Smooth muscle cell (in vitro differentiated cells): ENCODE data around the gene LRFN2. TPM values are rescaled to one million over a fixed set of nuclear protein-coding genes. Genes with fewer than 3 reads are reported as not detected.
A peak's percentile ranks its signal among the peaks of the same experiment; 100 is the strongest.

ENCODE experiments used
- DNase-seq: peaks from one replicate; lab custom pipeline; 2025; ENCODE audit not compliant: unreplicated experiment; lab: John Stamatoyannopoulos, UW
- H2AFZ ChIP-seq: fragments of 200-600 bp; sonication (generic); 2 replicates; pipeline ENCODE4 v1.6.0; 2016; ENCODE audit warnings: antibody characterized with exemption, low read depth, mild to moderate bottlenecking
- H3F3A ChIP-seq: fragments of 200-600 bp; sonication (generic); 2 replicates; pipeline ENCODE4 v1.6.0; 2017; ENCODE audit warnings: antibody characterized with exemption, low read depth
- H3K27ac ChIP-seq: fragments of 200-600 bp; sonication (generic); 2 replicates; pipeline ENCODE4 v1.5.1; 2016; ENCODE audit warnings: low read depth, mild to moderate bottlenecking
- H3K27me3 ChIP-seq: fragments of 200-600 bp; sonication (generic); 2 replicates; pipeline ENCODE4 v1.6.1; 2016; ENCODE audit warnings: low read depth, mild to moderate bottlenecking
- H3K36me3 ChIP-seq: fragments of 200-600 bp; sonication (generic); 2 replicates; pipeline ENCODE4 v1.5.1; 2016; ENCODE audit warnings: low read depth
- H3K4me1 ChIP-seq: fragments of 200-600 bp; sonication (generic); 2 replicates; pipeline ENCODE4 v1.5.1; 2016; ENCODE audit warnings: low read depth
- H3K4me2 ChIP-seq: fragments of 200-600 bp; sonication (generic); 2 replicates; pipeline ENCODE4 v1.6.0; 2016; ENCODE audit warnings: mild to moderate bottlenecking
- H3K4me3 ChIP-seq: fragments of 200-600 bp; sonication (generic); 2 replicates; pipeline ENCODE4 v1.5.1; 2016; ENCODE audit warnings: mild to moderate bottlenecking
- H3K79me2 ChIP-seq: fragments of 200-600 bp; sonication (generic); 2 replicates; pipeline ENCODE4 v1.6.0; 2016; ENCODE audit warnings: low read depth, mild to moderate bottlenecking
- H3K9ac ChIP-seq: fragments of 200-600 bp; sonication (generic); 2 replicates; pipeline ENCODE4 v1.6.0; 2016; ENCODE audit warnings: low read depth
- H3K9me3 ChIP-seq: fragments of 200-600 bp; sonication (generic); replicated peaks from 2 replicates; pipeline ENCODE4 v1.5.1; 2016; ENCODE audit warnings: low read depth
- H4K20me1 ChIP-seq: fragments of 200-600 bp; sonication (generic); 2 replicates; pipeline ENCODE4 v1.6.0; 2016; ENCODE audit warnings: low read depth
- CTCF ChIP-seq: fragments of 200-600 bp; sonication (generic); IDR thresholded peaks from 2 replicates; pipeline ENCODE4 v1.5.1; 2017; ENCODE audit warnings: borderline replicate concordance, mild to moderate bottlenecking, antibody characterized with exemption; ENCODE audit not compliant: insufficient read depth, poor library complexity, severe bottlenecking
- WGBS: methylation state at CpG from one replicate; pipeline ENCODE4 v1.1.7; 2016; ENCODE audit warnings: low lambda C conversion rate; 5-methylcytosine and 5-hydroxymethylcytosine counted together
- polyA plus RNA-seq: library from polyadenylated mRNA; unstranded; fragments of >200 nt; fragmentation: Nextera tagmentation; extraction: Ambion mirVana; gene quantifications from 2 replicates; pipeline ENCODE4 v1.2.1, GENCODE V29; 2016
- total RNA-seq: library from RNA; depleted of rRNA; stranded (reverse); fragments of >200 nt; gene quantifications from 2 replicates; pipeline ENCODE4 v1.2.3, GENCODE V29; 2014

The LRFN2 gene
- total and polyA plus RNA-seq, 2 experiments from 2014 or later, result 0.04 to 0.57 TPM

DNA sequence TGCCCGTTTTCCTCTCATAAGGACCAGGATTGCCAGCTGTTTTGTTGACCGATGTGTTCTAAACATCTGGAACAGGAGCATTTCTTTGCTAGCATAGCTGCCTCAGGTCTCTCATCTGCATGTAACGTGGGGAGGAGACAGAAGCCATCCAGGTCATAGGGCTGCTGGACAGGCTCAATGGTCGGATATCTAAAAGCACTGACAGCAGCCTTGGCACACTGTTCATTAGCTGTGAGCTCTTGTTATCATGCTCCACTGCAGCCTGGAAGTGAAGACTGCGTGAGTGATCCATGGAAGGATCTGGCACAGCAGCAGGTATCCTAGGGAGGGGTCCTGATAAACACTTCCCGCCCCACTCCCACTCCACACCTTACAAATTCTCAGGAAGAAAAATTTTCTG, 175.3 kb downstream of the LRFN2 start:
- H4K20me1 ChIP-seq, result no peaks in the 10 kb centered on the region
- no peak overlapping the region for H3K27ac ChIP-seq
- no peak overlapping the region for H2AFZ ChIP-seq
- H3K79me2 ChIP-seq, result no peaks in the 10 kb centered on the region
- H3K27me3 ChIP-seq, result no peaks in the 10 kb centered on the region
- DNase-seq, result no peak
- no peak for TF ChIP-seq CTCF
- H3F3A ChIP-seq, result peaks cover 4% of the 10 kb centered on the region
- no peak overlapping the region for H3K4me2 ChIP-seq
- no peaks in the 10 kb centered on the region for H3K9me3 ChIP-seq
- no peak overlapping the region for H3K9ac ChIP-seq
- H3K36me3 ChIP-seq, result no peaks in the 10 kb centered on the region
- H3K4me1 ChIP-seq, result peaks cover 6% of the 10 kb centered on the region
- H3K4me3 ChIP-seq, result no peak overlapping the region
- WGBS, result 87% methylated on average over 6 of the region's 6 CpGs

DNA sequence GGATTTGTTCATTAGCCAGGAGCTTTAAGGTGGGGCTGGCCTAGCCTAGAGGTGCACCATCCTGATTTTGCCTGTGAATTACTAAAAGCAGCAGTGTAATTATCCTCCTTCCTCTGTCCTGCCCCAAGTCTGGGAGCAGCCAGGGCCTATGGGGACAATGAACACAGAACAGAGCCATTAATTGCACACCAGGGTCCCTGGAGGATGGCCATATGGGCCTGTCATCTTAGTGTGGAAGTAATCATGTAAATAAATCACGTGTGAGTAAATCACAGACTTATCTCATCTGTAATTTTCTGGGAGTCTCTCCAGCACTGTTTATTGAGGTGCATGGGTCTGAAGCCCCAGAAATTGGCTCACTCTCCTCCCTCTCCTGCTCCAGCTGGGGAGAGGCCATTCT, 176.3 kb downstream of the LRFN2 start:
- no peak overlapping the region for H3K9ac ChIP-seq
- WGBS, result 80% methylated on average over 1 of the region's 1 CpG
- no peaks in the 10 kb centered on the region for H3K27me3 ChIP-seq
- TF ChIP-seq CTCF, result no peak
- no peaks in the 10 kb centered on the region for H3K79me2 ChIP-seq
- H3F3A ChIP-seq, result peaks cover 4% of the 10 kb centered on the region
- DNase-seq, result no peak
- H3K4me2 ChIP-seq, result no peak overlapping the region
- H3K27ac ChIP-seq, result no peak overlapping the region
- H4K20me1 ChIP-seq, result no peaks in the 10 kb centered on the region
- no peaks in the 10 kb centered on the region for H3K36me3 ChIP-seq
- H3K9me3 ChIP-seq, result no peaks in the 10 kb centered on the region
- no peak overlapping the region for H3K4me3 ChIP-seq
- H2AFZ ChIP-seq, result no peak overlapping the region
- H3K4me1 ChIP-seq, result peaks cover 6% of the 10 kb centered on the region

- no peaks in the 10 kb centered on the region for H3K27me3 ChIP-seq
- H3K4me3 ChIP-seq, result no peak overlapping the region
- H3K9ac ChIP-seq, result no peak overlapping the region
- no peaks in the 10 kb centered on the region for H3K79me2 ChIP-seq
- no peak overlapping the region for H3K27ac ChIP-seq
- WGBS, result 68% methylated on average over 9 of the region's 9 CpGs
- H2AFZ ChIP-seq, result no peak overlapping the region
- H4K20me1 ChIP-seq, result no peaks in the 10 kb centered on the region
- H3F3A ChIP-seq, result peaks cover 4% of the 10 kb centered on the region
- no peaks in the 10 kb centered on the region for H3K9me3 ChIP-seq
- no peak for TF ChIP-seq CTCF
- peaks cover 6% of the 10 kb centered on the region for H3K4me1 ChIP-seq
- peak overlapping the region; percentile 45 for H3K4me2 ChIP-seq
- no peak for DNase-seq
- H3K36me3 ChIP-seq, result no peaks in the 10 kb centered on the region
Measured at GRCh38 chr6:40409716-40410397, 177.3 kb downstream of the LRFN2 start.

DNA sequence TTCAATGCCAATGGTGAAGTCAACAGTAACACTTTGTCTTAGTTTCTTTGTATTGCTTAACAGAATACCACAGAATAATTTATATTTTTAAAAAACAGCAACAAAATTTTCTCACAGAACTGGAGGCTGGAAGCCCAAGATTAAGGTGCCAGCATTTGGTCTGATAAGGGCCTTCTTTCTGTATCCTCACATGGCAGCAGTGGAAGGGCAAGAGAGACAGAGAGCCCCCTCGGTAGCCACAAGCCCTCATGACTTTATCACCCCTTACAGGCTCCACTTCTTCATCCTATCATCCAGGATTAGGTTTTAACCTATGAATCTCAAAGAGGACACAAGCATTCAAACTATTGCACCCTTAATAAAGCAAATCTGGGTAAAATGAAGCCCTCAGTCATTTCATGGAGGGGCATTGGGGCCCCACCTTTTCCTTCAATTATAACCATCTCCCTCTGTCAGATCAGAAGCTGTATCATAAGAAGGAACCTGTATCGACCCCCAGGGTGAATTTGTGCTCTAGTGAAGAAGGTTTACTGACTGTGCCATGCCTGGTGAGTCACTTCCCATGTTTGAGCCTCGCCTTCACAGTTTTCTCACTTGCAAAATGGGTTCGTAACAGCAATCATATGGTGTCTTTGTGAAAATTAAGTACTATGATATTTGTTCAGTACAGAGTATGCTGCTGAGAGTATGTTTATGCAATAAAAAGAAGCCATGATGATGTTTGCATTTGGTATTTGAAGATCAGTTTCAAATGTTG, 178.2 kb downstream of the LRFN2 start:
- no peak overlapping the region for H3K9ac ChIP-seq
- H3K27me3 ChIP-seq, result no peaks in the 10 kb centered on the region
- WGBS, result 82% methylated on average over 4 of the region's 4 CpGs
- no peak overlapping the region for H2AFZ ChIP-seq
- H3K4me2 ChIP-seq, result no peak overlapping the region
- H3K4me3 ChIP-seq, result no peak overlapping the region
- no peak overlapping the region for H3K27ac ChIP-seq
- H3K36me3 ChIP-seq, result no peaks in the 10 kb centered on the region
- H3K4me1 ChIP-seq, result peaks cover 6% of the 10 kb centered on the region
- H3K9me3 ChIP-seq, result no peaks in the 10 kb centered on the region
- H4K20me1 ChIP-seq, result no peaks in the 10 kb centered on the region
- no peak for DNase-seq
- no peak for TF ChIP-seq CTCF
- peaks cover 4% of the 10 kb centered on the region for H3F3A ChIP-seq
- H3K79me2 ChIP-seq, result no peaks in the 10 kb centered on the region
